ENCODE data around the gene SYNGR3. TPM values are rescaled to one million over a fixed set of nuclear protein-coding genes. Genes with fewer than 3 reads are reported as not detected.

SYNGR3 gene
- total and polyA plus RNA-seq, 2 of the 13 experiments (the other 11 are each of a cell fraction or from before 2014, with no cell fraction given) = 0.97 to 5.7 TPM

- 0 out of 2 replicates have a peak, but pooled peaks have one; percentile 35 for TF ChIP-seq ZNF704 (CRISPR knock-in tag; IDR thresholded peaks at IDR 0.05; ENCODE audit: borderline replicate concordance)
- TF ChIP-seq SALL2 (CRISPR knock-in tag; IDR thresholded peaks at IDR 0.05) = 0 out of 2 replicates have a peak, but pooled peaks have one; percentile 20
- TF ChIP-seq PHB2 (IDR thresholded peaks at IDR 0.05; ENCODE audit: partially characterized antibody) = no peak
- 0 out of 2 replicates have a peak, but pooled peaks have one; percentile 23 for TF ChIP-seq IRX3 (CRISPR knock-in tag; IDR thresholded peaks at IDR 0.05; ENCODE audit: borderline replicate concordance, low read depth)
- TF ChIP-seq ZKSCAN1 (IDR thresholded peaks at IDR 0.05; ENCODE audit: low read length) = no peak
- no peak for TF ChIP-seq EEA1 (CRISPR knock-in tag; IDR thresholded peaks at IDR 0.05; ENCODE audit: borderline replicate concordance)
- TF ChIP-seq ZNF572 (CRISPR knock-in tag; IDR thresholded peaks at IDR 0.05) = no peak
- TF ChIP-seq ZNF569 (CRISPR knock-in tag; IDR thresholded peaks at IDR 0.05; ENCODE audit: borderline replicate concordance) = no peak
- no peak for TF ChIP-seq RARG (CRISPR knock-in tag; IDR thresholded peaks at IDR 0.05; ENCODE audit: low read depth)
- no peak for TF ChIP-seq SMARCE1 (IDR thresholded peaks at IDR 0.05; ENCODE audit: borderline replicate concordance)
- peak; percentile 64 for TF ChIP-seq ZNF407 (CRISPR knock-in tag; IDR thresholded peaks at IDR 0.05; ENCODE audit: not compliant biosample characterization)
- TF ChIP-seq MZF1 (CRISPR knock-in tag; IDR thresholded peaks at IDR 0.05; ENCODE audit: borderline replicate concordance) = no peak
- TF ChIP-seq MBD4 (IDR thresholded peaks at IDR 0.05; ENCODE audit: borderline replicate concordance, low read length) = no peak
- no peak for TF ChIP-seq NFE2L1 (CRISPR knock-in tag; IDR thresholded peaks at IDR 0.05; ENCODE audit: borderline replicate concordance)
- TF ChIP-seq MATR3 (CRISPR knock-in tag; IDR thresholded peaks at IDR 0.05) = no peak
- peak; percentile 70; the same call in 1 of the 2 replicates for TF ChIP-seq ZSCAN29 (CRISPR knock-in tag; conservative IDR thresholded peaks at IDR 0.05)
- TF ChIP-seq HNRNPK (IDR thresholded peaks at IDR 0.05; ENCODE audit: low read depth, low read length, poor library complexity, severe bottlenecking) = no peak
- no peak for TF ChIP-seq ADNP (CRISPR knock-in tag; IDR thresholded peaks at IDR 0.05)
- peak; percentile 39; the same call in 1 of the 2 replicates for TF ChIP-seq CBX5 (CRISPR knock-in tag; IDR thresholded peaks at IDR 0.05; ENCODE audit: borderline replicate concordance)
These were observed 49.3 kb upstream of the SYNGR3 start (continued) for GRCh38 chr16:1940273-1941161.

Data from HepG2 (cell line).